ENCODE measurements around the gene USP14.

USP14 gene

GRCh38 chr18:231563-231962, 73.2 kb downstream of the USP14 start:
- FAIRE-seq = no peak

GRCh38 chr18:240175-240574, 81.8 kb downstream of the USP14 start:
- no peak for FAIRE-seq

- FAIRE-seq = no peak
Measured at GRCh38 chr18:245282-245847, 87.0 kb downstream of the USP14 start.

GRCh38 chr18:248053-248452, 89.7 kb downstream of the USP14 start:
- FAIRE-seq = no peak

GRCh38 chr18:250685-251084, 92.3 kb downstream of the USP14 start:
- FAIRE-seq = no peak

- FAIRE-seq = no peak
Measured at GRCh38 chr18:251572-251971, 93.2 kb downstream of the USP14 start.

GRCh38 chr18:253121-253520, 94.8 kb downstream of the USP14 start:
- no peak for FAIRE-seq

GRCh38 chr18:255171-255570, 96.8 kb downstream of the USP14 start:
- no peak for FAIRE-seq

GRCh38 chr18:260547-260946, 102.2 kb downstream of the USP14 start:
- FAIRE-seq = no peak

- FAIRE-seq = no peak
Measured at GRCh38 chr18:261398-262073, 103.2 kb downstream of the USP14 start.
